MM.1S (cell line): ENCODE data around the gene MAGI3.

Source experiments
- DNase-seq: peaks from one replicate; pipeline ENCODE4 v3.0.0-alpha.2; 2015
- H2AFZ ChIP-seq: fragments of 300-600 bp; sonication (generic); 2 replicates; pipeline ENCODE4 v1.6.0; 2016; ENCODE audit warnings: antibody characterized with exemption, low read length
- H3F3A ChIP-seq: fragments of 300-600 bp; sonication (generic); 2 replicates; pipeline ENCODE4 v1.6.1; 2016; ENCODE audit warnings: mild to moderate bottlenecking, antibody characterized with exemption, low read length, moderate library complexity, mixed read lengths; ENCODE audit not compliant: insufficient read depth
- H3K27ac ChIP-seq: fragments of 300-600 bp; sonication (generic); 2 replicates; pipeline ENCODE4 v1.5.1; 2016; ENCODE audit warnings: mild to moderate bottlenecking, low read length
- H3K27me3 ChIP-seq: fragments of 300-600 bp; sonication (generic); replicated peaks from 2 replicates; pipeline ENCODE4 v1.6.0; 2016; ENCODE audit warnings: low read length; ENCODE audit not compliant: insufficient read depth
- H3K36me3 ChIP-seq: fragments of 300-600 bp; sonication (generic); replicated peaks from 2 replicates; pipeline ENCODE4 v1.6.1; 2016; ENCODE audit warnings: mild to moderate bottlenecking, low read length, mixed read lengths; ENCODE audit not compliant: insufficient read depth
- H3K4me1 ChIP-seq: fragments of 300-600 bp; sonication (generic); 2 replicates; pipeline ENCODE4 v1.6.1; 2016; ENCODE audit warnings: low read length, mixed read lengths
- H3K4me2 ChIP-seq: fragments of 300-600 bp; sonication (generic); 2 replicates; pipeline ENCODE4 v1.6.0; 2016; ENCODE audit warnings: low read depth, low read length
- H3K4me3 ChIP-seq: fragments of 300-600 bp; sonication (generic); 2 replicates; pipeline ENCODE4 v1.5.1; 2016; ENCODE audit warnings: low read length, mixed read lengths
- H3K79me2 ChIP-seq: fragments of 300-600 bp; sonication (generic); 2 replicates; pipeline ENCODE4 v1.6.1; 2016; ENCODE audit warnings: mixed run types, low read length, mixed read lengths
- H3K9ac ChIP-seq: fragments of 300-600 bp; sonication (generic); 2 replicates; pipeline ENCODE4 v1.6.1; 2016; ENCODE audit warnings: low read length, mixed read lengths
- H3K9me2 ChIP-seq: fragments of 300-600 bp; sonication (generic); replicated peaks from 2 replicates; pipeline ENCODE4 v1.6.1; 2016; ENCODE audit warnings: mild to moderate bottlenecking, low read length, mixed read lengths; ENCODE audit not compliant: insufficient read depth
- H3K9me3 ChIP-seq: fragments of 300-600 bp; sonication (generic); replicated peaks from 2 replicates; pipeline ENCODE4 v1.6.1; 2016; ENCODE audit warnings: mild to moderate bottlenecking, low read length, mixed read lengths; ENCODE audit not compliant: insufficient read depth
- H4K20me1 ChIP-seq: fragments of 300-600 bp; sonication (generic); 2 replicates; pipeline ENCODE4 v1.6.1; 2016; ENCODE audit warnings: mild to moderate bottlenecking, low read length, moderate library complexity, mixed read lengths; ENCODE audit not compliant: insufficient read depth
- CTCF ChIP-seq: fragments of 300-600 bp; sonication (generic); IDR thresholded peaks from 2 replicates; pipeline ENCODE4 v1.5.1; 2016; ENCODE audit warnings: antibody characterized with exemption, low read length, mixed read lengths
- EZH2 ChIP-seq: fragments of 300-600 bp; sonication (generic); optimal IDR thresholded peaks from 2 replicates; pipeline ENCODE3; 2017; ENCODE audit warnings: low read depth, mild to moderate bottlenecking, antibody characterized with exemption, low read length, mixed read lengths
- EZH2phosphoT487 ChIP-seq: fragments of 300-600 bp; sonication (generic); IDR thresholded peaks from 2 replicates; pipeline ENCODE4 v1.6.1; 2018; ENCODE audit warnings: antibody characterized with exemption, low read length

Gene MAGI3

GRCh38 chr1:113721010-113721409 lies 330.7 kb downstream of the MAGI3 start:
- Histone ChIP-seq H3K27ac (no peak overlapping the region), H3K4me1 (no peaks in the 10 kb centered on the region), H3F3A (no peaks in the 10 kb centered on the region), H2AFZ (no peak overlapping the region), H4K20me1 (no peaks in the 10 kb centered on the region), H3K36me3 (no peaks in the 10 kb centered on the region), H3K9me3 (no peaks in the 10 kb centered on the region), H3K4me3 (no peak overlapping the region), H3K79me2 (no peaks in the 10 kb centered on the region), H3K4me2 (no peak overlapping the region), H3K27me3 (no peaks in the 10 kb centered on the region), H3K9me2 (no peaks in the 10 kb centered on the region), H3K9ac (no peak overlapping the region)
- DNase-seq: no peak
- TF ChIP-seq EZH2phosphoT487 (no peak), EZH2 (no peak), CTCF (no peak)

GRCh38 chr1:113732802-113733201 lies 342.5 kb downstream of the MAGI3 start:
- Histone ChIP-seq H3K9me2 (no peaks in the 10 kb centered on the region), H2AFZ (no peak overlapping the region), H4K20me1 (no peaks in the 10 kb centered on the region), H3K79me2 (no peaks in the 10 kb centered on the region), H3K4me2 (no peak overlapping the region), H3K9ac (no peak overlapping the region), H3K9me3 (no peaks in the 10 kb centered on the region), H3K36me3 (no peaks in the 10 kb centered on the region), H3K4me3 (no peak overlapping the region), H3K4me1 (peaks cover 8% of the 10 kb centered on the region), H3F3A (peaks cover 12% of the 10 kb centered on the region), H3K27me3 (no peaks in the 10 kb centered on the region), H3K27ac (no peak overlapping the region)
- no peak for DNase-seq
- no peak for TF ChIP-seq EZH2
- TF ChIP-seq EZH2phosphoT487: no peak
- TF ChIP-seq CTCF: no peak

GRCh38 chr1:113734357-113735055 lies 344.2 kb downstream of the MAGI3 start:
- Histone ChIP-seq H4K20me1 (no peaks in the 10 kb centered on the region), H3K4me3 (no peak overlapping the region), H3K9ac (no peak overlapping the region), H3K79me2 (no peaks in the 10 kb centered on the region), H3K27me3 (no peaks in the 10 kb centered on the region), H3K4me2 (peak overlapping the region; percentile 39), H3K9me3 (no peaks in the 10 kb centered on the region), H3K9me2 (no peaks in the 10 kb centered on the region), H2AFZ (no peak overlapping the region), H3K27ac (peak overlapping the region; percentile 64; the same call in 1 of the 2 replicates), H3F3A (peaks cover 12% of the 10 kb centered on the region), H3K4me1 (peaks cover 8% of the 10 kb centered on the region), H3K36me3 (no peaks in the 10 kb centered on the region)
- TF ChIP-seq CTCF (no peak), EZH2 (no peak)
- DNase-seq: peak; percentile 59
